Ectodermal cell (in vitro differentiated cells): ENCODE measurements around the gene DNAL4.

ENCODE experiments used
- H3K27ac ChIP-seq: 2 replicates; pipeline ENCODE4 v1.7.0; 2013; ENCODE audit warnings: mild to moderate bottlenecking, low read depth, low read length; ENCODE audit not compliant: insufficient read depth, poor library complexity, severe bottlenecking
- H3K27me3 ChIP-seq: 2 replicates; pipeline ENCODE4 v1.7.0; 2013; ENCODE audit warnings: mild to moderate bottlenecking, low read length; ENCODE audit not compliant: insufficient read depth, control insufficient read depth, poor library complexity, severe bottlenecking
- H3K36me3 ChIP-seq: one replicate; pipeline ENCODE4 v1.7.0; 2013; ENCODE audit warnings: low read length; ENCODE audit not compliant: control insufficient read depth, insufficient read depth
- H3K4me1 ChIP-seq: one replicate; pipeline ENCODE4 v1.7.0; 2013; ENCODE audit warnings: low read length; ENCODE audit not compliant: control insufficient read depth, insufficient read depth
- H3K4me3 ChIP-seq: 2 replicates; pipeline ENCODE4 v1.7.0; 2013; ENCODE audit warnings: low read depth, low read length, control low read depth; ENCODE audit not compliant: insufficient read depth
- H3K9me3 ChIP-seq: 2 replicates; pipeline ENCODE4 v1.7.0; 2013; ENCODE audit warnings: mild to moderate bottlenecking, low read length, moderate library complexity; ENCODE audit not compliant: control insufficient read depth
- WGBS, 2 experiments: methylation state at CpG; one replicate each; pipeline ENCODE4 v1.1.7; 2013; ENCODE audit warnings: missing lambda C conversion rate in 2 of 2; 5-methylcytosine and 5-hydroxymethylcytosine counted together

The DNAL4 gene

GRCh38 chr22:38751422-38752346, 42.3 kb downstream of the DNAL4 start:
- peaks cover 6% of the 10 kb centered on the region for H3K27me3 ChIP-seq
- H3K27ac ChIP-seq, result no peak overlapping the region
- H3K36me3 ChIP-seq, result no peaks in the 10 kb centered on the region
- 90 to 92% methylated on average over 24 of the region's 24 CpGs for WGBS, 2 experiments
- H3K4me3 ChIP-seq, result no peak overlapping the region
- H3K4me1 ChIP-seq, result peaks cover 9% of the 10 kb centered on the region
- no peaks in the 10 kb centered on the region for H3K9me3 ChIP-seq

- Histone ChIP-seq H3K4me3 (no peak overlapping the region), H3K27ac (no peak overlapping the region), H3K4me1 (peaks cover 9% of the 10 kb centered on the region), H3K9me3 (no peaks in the 10 kb centered on the region), H3K36me3 (no peaks in the 10 kb centered on the region), H3K27me3 (no peaks in the 10 kb centered on the region)
- WGBS, 2 experiments, result 94% methylated on average over 12 of the region's 12 CpGs
These were observed 42.9 kb downstream of the DNAL4 start for GRCh38 chr22:38751066-38751421.

GRCh38 chr22:38750638-38751037, 43.3 kb downstream of the DNAL4 start:
- Histone ChIP-seq H3K9me3 (no peaks in the 10 kb centered on the region), H3K4me3 (no peak overlapping the region), H3K4me1 (peaks cover 9% of the 10 kb centered on the region), H3K36me3 (no peaks in the 10 kb centered on the region), H3K27ac (no peak overlapping the region), H3K27me3 (no peaks in the 10 kb centered on the region)
- 93 to 94% methylated on average over 17 of the region's 17 CpGs for WGBS, 2 experiments

GRCh38 chr22:38750104-38750503, 43.8 kb downstream of the DNAL4 start:
- H3K36me3 ChIP-seq, result peaks cover under 1% of the 10 kb centered on the region
- H3K9me3 ChIP-seq, result no peaks in the 10 kb centered on the region
- no peak overlapping the region for H3K27ac ChIP-seq
- no peak overlapping the region for H3K4me3 ChIP-seq
- peaks cover 8% of the 10 kb centered on the region for H3K4me1 ChIP-seq
- H3K27me3 ChIP-seq, result no peaks in the 10 kb centered on the region
- 95 to 96% methylated on average over 14 of the region's 14 CpGs for WGBS, 2 experiments

- Histone ChIP-seq H3K9me3 (no peaks in the 10 kb centered on the region), H3K27ac (no peak overlapping the region), H3K27me3 (no peaks in the 10 kb centered on the region), H3K4me3 (no peak overlapping the region), H3K36me3 (peaks cover 8% of the 10 kb centered on the region), H3K4me1 (peaks cover under 1% of the 10 kb centered on the region)
- 87 to 89% methylated on average over 14 of the region's 14 CpGs for WGBS, 2 experiments
These were observed 45.3 kb downstream of the DNAL4 start for GRCh38 chr22:38748487-38749136.

- no peaks in the 10 kb centered on the region for H3K9me3 ChIP-seq
- peaks cover 12% of the 10 kb centered on the region for H3K36me3 ChIP-seq
- no peaks in the 10 kb centered on the region for H3K27me3 ChIP-seq
- H3K4me3 ChIP-seq, result no peak overlapping the region
- H3K27ac ChIP-seq, result no peak overlapping the region
- WGBS, 2 experiments, result 91 to 92% methylated on average over 14 of the region's 14 CpGs
- no peaks in the 10 kb centered on the region for H3K4me1 ChIP-seq
These were observed 48.1 kb downstream of the DNAL4 start for GRCh38 chr22:38745676-38746460.

- Histone ChIP-seq H3K4me1 (no peaks in the 10 kb centered on the region), H3K9me3 (no peaks in the 10 kb centered on the region), H3K36me3 (peaks cover 16% of the 10 kb centered on the region), H3K27me3 (no peaks in the 10 kb centered on the region), H3K27ac (no peak overlapping the region), H3K4me3 (no peak overlapping the region)
- 93 to 97% methylated on average over 5 to 6 of the region's 6 CpGs for WGBS, 2 experiments
These were observed 49.0 kb downstream of the DNAL4 start for GRCh38 chr22:38744981-38745380.

GRCh38 chr22:38742176-38742942, 51.6 kb downstream of the DNAL4 start:
- H3K4me3 ChIP-seq, result no peak overlapping the region
- H3K36me3 ChIP-seq, result peaks cover 19% of the 10 kb centered on the region
- H3K27me3 ChIP-seq, result no peaks in the 10 kb centered on the region
- WGBS, 2 experiments, result 93 to 94% methylated on average over 25 of the region's 25 CpGs
- no peaks in the 10 kb centered on the region for H3K9me3 ChIP-seq
- no peak overlapping the region for H3K27ac ChIP-seq
- H3K4me1 ChIP-seq, result no peaks in the 10 kb centered on the region

- Histone ChIP-seq H3K36me3 (peaks cover 19% of the 10 kb centered on the region), H3K4me3 (no peak overlapping the region), H3K27ac (no peak overlapping the region), H3K4me1 (no peaks in the 10 kb centered on the region), H3K27me3 (no peaks in the 10 kb centered on the region), H3K9me3 (no peaks in the 10 kb centered on the region)
- 95 to 96% methylated on average over 10 of the region's 10 CpGs for WGBS, 2 experiments
These were observed 52.4 kb downstream of the DNAL4 start for GRCh38 chr22:38741576-38741975.
